Tibial nerve (tissue), 4 donors: ENCODE data around the gene MYO15B. TPM values are rescaled to one million over a fixed set of nuclear protein-coding genes. Genes with fewer than 3 reads are reported as not detected.

Experiments used
- DNase-seq, 2 donors: peaks; one replicate each; pipeline ENCODE4 v3.0.0-alpha.2; 2019; ENCODE audit warnings: low spot score in 2 of 2
- H3K27ac ChIP-seq, 4 donors: fragments of 200-600 bp; sonication (generic) in 3 of 4; one replicate each; pipeline ENCODE4 v1.5.1; 2017 to 2019; ENCODE audit warnings: mild to moderate bottlenecking in 1 of 4
- H3K27me3 ChIP-seq, 2 donors: fragments of 200-600 bp; sonication (generic) in 1 of 2; one replicate each; pipeline versions ENCODE4 v1.5.1 to v1.6.0; 2017 to 2019
- H3K36me3 ChIP-seq, 3 donors: fragments of 200-600 bp; sonication (generic); one replicate each; pipeline ENCODE4 v1.5.1; 2018 to 2019
- H3K4me1 ChIP-seq, 4 donors: fragments of 200-600 bp; sonication (generic) in 3 of 4; one replicate each; pipeline ENCODE4 v1.5.1; 2017 to 2019
- H3K4me3 ChIP-seq, 4 donors: fragments of 200-600 bp; sonication (generic) in 3 of 4; one replicate each; pipeline ENCODE4 v1.5.1; 2017 to 2019; ENCODE audit warnings: mild to moderate bottlenecking in 1 of 4, moderate library complexity in 1 of 4
- H3K9me3 ChIP-seq, 4 donors: fragments of 200-600 bp; sonication (generic) in 3 of 4; one replicate each; pipeline ENCODE4 v1.5.1; 2017 to 2019
- EP300 ChIP-seq, 2 donors: sonication (generic); formaldehyde crosslinking; IDR thresholded peaks; one replicate each; pipeline ENCODE4 v1.6.1; 2017; ENCODE audit warnings: antibody characterized with exemption in 2 of 2, mild to moderate bottlenecking in 1 of 2
- POLR2A ChIP-seq, 2 donors: fragments of 450-650 bp; IDR thresholded peaks; one replicate each; pipeline ENCODE4 v1.6.1; 2017; ENCODE audit warnings: antibody characterized with exemption in 2 of 2, mild to moderate bottlenecking in 2 of 2, moderate library complexity in 2 of 2
- WGBS, 2 donors: methylation state at CpG; one replicate each; pipeline ENCODE4 v1.1.5; 2018; 5-methylcytosine and 5-hydroxymethylcytosine counted together
- total RNA-seq, 4 donors: library from RNA; depleted of rRNA; stranded (reverse); fragments of >200 nt; gene quantifications; one replicate each; pipeline ENCODE4 v1.1.0, GENCODE V29; 2016
- TF ChIP-seq, protein P1 (sequence below), 5 experiments: fragments of 200-600 bp in 3 of 5; fragments of 450-650 bp in 2 of 5; sonication (generic) in 3 of 5; IDR thresholded peaks; one replicate each; pipeline ENCODE4 v1.5.1; 2016 to 2019; ENCODE audit warnings: antibody characterized with exemption in 5 of 5, mild to moderate bottlenecking in 3 of 5, moderate library complexity in 2 of 5

The MYO15B gene
- total RNA-seq, 4 donors from 2014 or later: 150 to 327 (median 278) TPM

DNA sequence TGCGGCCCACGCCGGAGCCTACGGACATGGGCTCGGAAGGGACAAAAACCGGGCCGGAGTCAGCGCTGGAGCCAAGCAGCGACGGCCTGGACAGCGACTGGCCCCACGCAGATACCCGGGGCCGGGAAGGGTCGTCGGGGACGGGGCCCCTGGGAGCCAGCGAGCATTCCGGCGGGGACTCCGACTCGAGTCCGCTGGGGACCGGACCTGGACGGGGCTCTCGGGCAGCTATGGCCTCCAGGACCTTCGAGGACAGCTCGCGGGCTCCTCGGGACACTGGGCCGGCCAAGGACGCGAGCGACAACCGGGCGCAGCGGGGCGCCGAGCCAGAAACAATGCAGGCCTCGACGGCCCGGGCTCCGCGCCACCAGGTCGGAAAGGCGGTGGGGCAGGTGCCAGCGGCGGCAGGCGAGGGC, 1.0 kb downstream of the MYO15B start:
- 0% methylated on average over 1 to 21 of the region's 49 CpGs for WGBS, 2 donors
- H3K4me3 ChIP-seq: peak overlapping the region; percentile 58 to 87 (median 70)
- H3K27me3 ChIP-seq: no peaks in the 10 kb centered on the region
- H3K36me3 ChIP-seq: peaks cover 0 to 19% (median 0%) of the 10 kb centered on the region in 3 donors
- peaks cover 0 to 26% (median 9%) of the 10 kb centered on the region in 4 donors for H3K4me1 ChIP-seq
- H3K27ac ChIP-seq: peak overlapping the region; percentile 88 to 93 (median 92)
- H3K9me3 ChIP-seq: no peaks in the 10 kb centered on the region
- TF ChIP-seq, protein P1, sequence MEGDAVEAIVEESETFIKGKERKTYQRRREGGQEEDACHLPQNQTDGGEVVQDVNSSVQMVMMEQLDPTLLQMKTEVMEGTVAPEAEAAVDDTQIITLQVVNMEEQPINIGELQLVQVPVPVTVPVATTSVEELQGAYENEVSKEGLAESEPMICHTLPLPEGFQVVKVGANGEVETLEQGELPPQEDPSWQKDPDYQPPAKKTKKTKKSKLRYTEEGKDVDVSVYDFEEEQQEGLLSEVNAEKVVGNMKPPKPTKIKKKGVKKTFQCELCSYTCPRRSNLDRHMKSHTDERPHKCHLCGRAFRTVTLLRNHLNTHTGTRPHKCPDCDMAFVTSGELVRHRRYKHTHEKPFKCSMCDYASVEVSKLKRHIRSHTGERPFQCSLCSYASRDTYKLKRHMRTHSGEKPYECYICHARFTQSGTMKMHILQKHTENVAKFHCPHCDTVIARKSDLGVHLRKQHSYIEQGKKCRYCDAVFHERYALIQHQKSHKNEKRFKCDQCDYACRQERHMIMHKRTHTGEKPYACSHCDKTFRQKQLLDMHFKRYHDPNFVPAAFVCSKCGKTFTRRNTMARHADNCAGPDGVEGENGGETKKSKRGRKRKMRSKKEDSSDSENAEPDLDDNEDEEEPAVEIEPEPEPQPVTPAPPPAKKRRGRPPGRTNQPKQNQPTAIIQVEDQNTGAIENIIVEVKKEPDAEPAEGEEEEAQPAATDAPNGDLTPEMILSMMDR (IDR thresholded peaks at IDR 0.05): no peak
- no peak for TF ChIP-seq POLR2A (IDR thresholded peaks at IDR 0.05)
- TF ChIP-seq EP300 (IDR thresholded peaks at IDR 0.05): no peak
- DNase-seq: no peak

DNA sequence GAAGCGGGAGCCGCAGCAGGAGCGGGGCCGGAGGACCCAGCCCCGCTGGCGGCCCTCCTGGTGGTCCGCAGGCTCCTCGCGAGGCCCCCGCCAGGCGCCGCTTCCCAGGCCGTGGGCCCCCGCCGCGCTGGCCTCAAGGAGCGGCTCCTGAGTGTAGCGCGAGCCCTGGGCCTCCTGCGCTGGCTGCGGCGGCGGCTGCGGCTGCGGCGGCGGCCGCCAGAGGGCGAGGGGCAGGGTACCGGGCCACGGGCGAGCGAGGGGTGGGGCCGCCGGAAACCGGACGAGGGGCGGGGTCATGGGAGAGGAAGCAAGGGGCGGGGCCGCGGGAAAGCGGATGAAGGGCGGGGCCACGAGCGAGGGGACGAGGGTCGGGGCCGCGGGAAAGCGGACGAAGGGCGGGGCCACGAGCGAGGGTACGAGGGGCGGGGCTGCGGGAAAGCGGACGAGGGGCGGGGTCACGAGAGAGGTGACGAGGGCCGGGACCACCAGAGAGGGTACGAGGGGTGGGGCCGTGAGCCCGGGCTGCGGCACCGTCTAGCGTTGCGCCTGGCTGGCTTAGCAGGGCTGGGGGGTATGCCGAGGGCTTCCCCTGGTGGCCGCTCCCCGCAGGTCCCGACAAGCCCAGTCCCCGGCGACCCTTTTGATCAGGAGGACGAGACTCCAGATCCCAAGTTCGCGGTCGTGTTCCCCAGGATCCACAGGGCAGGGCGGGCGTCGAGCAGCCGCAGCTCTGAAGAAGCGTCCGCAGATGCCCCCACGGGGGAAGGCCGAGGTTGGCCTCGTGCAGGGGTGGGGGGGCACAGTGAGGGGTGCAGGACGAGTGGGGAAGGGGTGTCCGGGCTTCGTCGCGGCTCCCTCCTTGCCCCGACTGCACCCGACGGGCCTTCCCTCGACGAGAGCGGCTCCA, 1.7 kb downstream of the MYO15B start:
- Histone ChIP-seq H3K27ac (peak overlapping the region; percentile 88 to 93 (median 92)), H3K4me3 (peak overlapping the region; percentile 58 to 87 (median 70)), H3K9me3 (no peaks in the 10 kb centered on the region), H3K36me3 (peaks cover 0 to 20% (median 0%) of the 10 kb centered on the region in 3 donors), H3K4me1 (peaks cover 0 to 26% (median 9%) of the 10 kb centered on the region in 4 donors), H3K27me3 (no peaks in the 10 kb centered on the region)
- TF ChIP-seq, protein P1 (IDR thresholded peaks at IDR 0.05): peak; percentile 69 to 99 (median 91)
- peak in 1 of 2 donors; percentile 35 for TF ChIP-seq EP300 (IDR thresholded peaks at IDR 0.05)
- peak in 1 of 2 donors; percentile 86 for TF ChIP-seq POLR2A (IDR thresholded peaks at IDR 0.05)
- WGBS, 2 donors: 1 to 10% methylated on average over 41 to 58 of the region's 100 CpGs
- DNase-seq: peak; percentile 95 to 97

DNA sequence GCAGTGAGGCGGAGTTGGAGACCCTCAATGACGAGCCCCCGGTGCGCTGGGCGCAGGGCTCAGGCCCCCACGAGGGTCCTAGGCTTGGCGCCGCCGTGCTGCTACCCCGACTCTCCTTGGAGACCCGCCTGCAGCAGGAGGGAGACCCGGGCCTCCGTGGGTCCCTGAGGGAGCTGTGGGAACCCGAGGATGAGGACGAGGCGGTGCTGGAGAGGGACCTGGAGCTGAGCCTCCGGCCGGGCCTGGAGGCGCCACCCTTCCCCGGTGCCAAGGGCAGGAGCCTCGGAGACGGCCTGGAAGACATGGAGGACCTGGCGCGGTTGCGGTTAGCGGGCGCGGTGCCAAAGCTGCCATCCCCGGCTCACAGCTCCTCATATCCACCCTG, 2.3 kb downstream of the MYO15B start:
- Histone ChIP-seq H3K27me3 (no peaks in the 10 kb centered on the region), H3K36me3 (peaks cover 0 to 25% (median 0%) of the 10 kb centered on the region in 3 donors), H3K4me1 (peaks cover 0 to 26% (median 9%) of the 10 kb centered on the region in 4 donors), H3K9me3 (no peaks in the 10 kb centered on the region), H3K27ac (peak overlapping the region in 3 of 4 donors; percentile 90 to 93 (median 91)), H3K4me3 (peak overlapping the region; percentile 24 to 87 (median 62))
- 59 to 69% methylated on average over 19 to 23 of the region's 29 CpGs for WGBS, 2 donors
- no peak for TF ChIP-seq POLR2A (IDR thresholded peaks at IDR 0.05)
- TF ChIP-seq, protein P1 (IDR thresholded peaks at IDR 0.05): no peak
- no peak for TF ChIP-seq EP300 (IDR thresholded peaks at IDR 0.05)
- no peak for DNase-seq

DNA sequence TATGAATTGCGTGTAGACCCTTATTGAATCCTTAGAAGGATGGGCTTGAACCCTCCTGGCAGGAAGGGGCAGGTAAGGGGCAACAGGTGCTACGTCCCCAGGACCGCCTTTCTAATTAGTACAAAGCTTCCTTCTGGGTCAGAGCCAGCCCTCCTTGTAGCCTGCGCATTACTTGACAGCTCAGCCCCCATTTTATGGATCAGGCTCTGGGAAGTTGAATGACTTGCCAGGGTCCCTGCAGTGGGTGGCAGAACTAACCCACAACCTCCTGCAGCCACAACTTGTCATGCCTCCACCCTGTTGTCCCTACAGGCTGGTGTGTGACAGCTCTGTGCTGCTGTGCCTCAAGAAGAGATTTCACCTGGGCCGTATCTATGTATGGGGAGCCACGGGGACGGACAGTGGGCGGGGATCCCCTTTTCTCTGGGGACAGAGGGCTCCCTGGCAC, 2.7 kb downstream of the MYO15B start:
- Histone ChIP-seq H3K9me3 (no peaks in the 10 kb centered on the region), H3K4me1 (peaks cover 0 to 26% (median 9%) of the 10 kb centered on the region in 4 donors), H3K27me3 (no peaks in the 10 kb centered on the region), H3K27ac (peak overlapping the region in 2 of 4 donors; percentile 18 to 91), H3K4me3 (no peak overlapping the region), H3K36me3 (peaks cover 0 to 25% (median 0%) of the 10 kb centered on the region in 3 donors)
- DNase-seq: no peak
- 76 to 88% methylated on average over 4 to 5 of the region's 8 CpGs for WGBS, 2 donors
- TF ChIP-seq, protein P1 (IDR thresholded peaks at IDR 0.05): no peak
- no peak for TF ChIP-seq EP300 (IDR thresholded peaks at IDR 0.05)
- no peak for TF ChIP-seq POLR2A (IDR thresholded peaks at IDR 0.05)
